Right renal cortex interstitium (tissue), 3 donors: ENCODE data around the gene PSMG4. TPM values are rescaled to one million over a fixed set of nuclear protein-coding genes. Genes with fewer than 3 reads are reported as not detected.

Experiments
- DNase-seq, 3 donors: peaks; one replicate each; pipeline ENCODE4 v3.0.0-alpha.2; 2013; ENCODE audit warnings: low read depth in 3 of 3, low spot score in 2 of 3
- polyA plus RNA-seq, 3 donors: library from polyadenylated mRNA; unstranded; fragments of 120-200 nt; gene quantifications; one replicate each; pipeline ENCODE4 v1.2.1, GENCODE V29; 2013; ENCODE audit not compliant: insufficient read length in 3 of 3

PSMG4 gene
- polyA plus RNA-seq, 3 donors, result 14.7 to 19.0 (median 16.3) TPM

GRCh38 chr6:3272911-3273547 lies 14.3 kb downstream of the PSMG4 start:
- no peak for DNase-seq

- DNase-seq, result no peak
Measured at GRCh38 chr6:3273707-3274521, 15.2 kb downstream of the PSMG4 start.

- DNase-seq, result no peak
Measured at GRCh38 chr6:3276174-3277167, 17.7 kb downstream of the PSMG4 start.

- no peak for DNase-seq
Measured at GRCh38 chr6:3277251-3277650, 18.5 kb downstream of the PSMG4 start.

- DNase-seq, result no peak
Measured at GRCh38 chr6:3277851-3278416, 19.2 kb downstream of the PSMG4 start.

- no peak for DNase-seq
Measured at GRCh38 chr6:3278691-3279090, 19.9 kb downstream of the PSMG4 start.

- no peak for DNase-seq
Measured at GRCh38 chr6:3280091-3280490, 21.3 kb downstream of the PSMG4 start.

DNA sequence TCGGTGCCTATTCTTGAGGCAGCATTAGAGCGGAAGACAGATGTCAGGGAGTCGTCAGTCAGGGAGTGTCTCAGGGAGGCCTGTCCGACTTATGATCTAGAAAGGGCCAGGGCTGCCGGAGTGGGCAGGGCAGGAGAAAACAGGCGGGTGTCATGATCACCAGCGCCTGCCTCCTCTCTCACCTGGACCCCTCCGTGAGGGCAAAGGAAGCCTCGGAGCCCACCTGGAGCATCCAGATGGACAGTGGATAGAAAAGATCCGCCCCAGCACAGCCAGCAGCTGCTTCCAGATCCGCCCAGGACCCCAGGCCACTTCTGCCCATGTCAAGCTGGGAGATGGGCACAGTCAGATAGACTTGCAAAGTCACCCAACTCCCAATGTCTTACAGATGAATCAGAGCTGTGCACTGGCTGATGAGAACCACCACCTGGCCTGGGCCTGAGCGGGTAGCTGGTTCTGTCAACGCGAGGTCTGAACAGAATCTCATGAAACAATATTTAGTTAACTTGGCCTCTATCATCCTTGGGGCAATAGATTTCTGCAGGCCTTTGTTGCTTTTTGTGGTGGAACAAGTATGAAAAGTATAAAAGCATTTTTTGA lies 22.2 kb downstream of the PSMG4 start:
- DNase-seq, result no peak

DNA sequence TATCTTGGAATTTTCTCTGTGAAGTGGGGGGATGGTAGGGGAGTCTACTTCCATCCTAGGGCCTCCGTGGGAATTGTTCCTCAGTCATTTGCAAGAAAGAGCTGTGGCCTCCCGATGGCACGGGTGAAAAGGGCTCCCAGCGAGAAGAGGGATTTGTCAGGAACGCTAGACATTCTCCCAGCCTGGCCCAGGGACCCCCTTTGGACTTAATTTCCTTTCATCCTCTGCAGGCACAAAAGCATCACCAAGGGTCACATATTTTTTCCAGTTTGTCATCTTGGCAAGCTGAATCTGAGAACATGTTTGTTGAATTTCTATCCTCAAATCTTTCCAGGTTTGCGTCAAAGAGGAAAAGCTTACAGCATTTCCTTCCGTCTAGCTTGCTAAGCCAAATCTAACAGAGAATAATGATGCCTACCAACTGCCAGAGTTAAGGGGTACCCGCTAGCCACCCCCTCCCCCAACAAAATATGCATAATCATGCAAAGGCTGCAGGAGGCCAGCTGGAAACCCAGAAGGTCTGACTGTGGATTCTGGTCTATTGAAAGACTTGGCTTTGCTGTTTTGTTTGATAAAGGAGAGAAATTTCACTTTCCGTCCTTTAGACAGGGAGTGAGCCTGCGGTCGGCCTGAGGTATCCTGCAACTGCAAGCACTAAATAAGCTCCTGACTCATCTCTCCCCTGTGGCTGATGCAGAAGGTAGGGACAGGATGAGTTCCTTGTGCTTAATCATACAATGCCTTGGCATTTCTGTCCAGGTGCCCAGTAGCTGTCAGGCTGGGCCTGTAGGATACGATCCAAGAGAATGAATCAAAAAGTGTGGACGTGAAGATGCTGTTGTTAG lies 23.1 kb downstream of the PSMG4 start:
- DNase-seq, result no peak

GRCh38 chr6:3282476-3283236 lies 23.9 kb downstream of the PSMG4 start:
- no peak for DNase-seq

DNA sequence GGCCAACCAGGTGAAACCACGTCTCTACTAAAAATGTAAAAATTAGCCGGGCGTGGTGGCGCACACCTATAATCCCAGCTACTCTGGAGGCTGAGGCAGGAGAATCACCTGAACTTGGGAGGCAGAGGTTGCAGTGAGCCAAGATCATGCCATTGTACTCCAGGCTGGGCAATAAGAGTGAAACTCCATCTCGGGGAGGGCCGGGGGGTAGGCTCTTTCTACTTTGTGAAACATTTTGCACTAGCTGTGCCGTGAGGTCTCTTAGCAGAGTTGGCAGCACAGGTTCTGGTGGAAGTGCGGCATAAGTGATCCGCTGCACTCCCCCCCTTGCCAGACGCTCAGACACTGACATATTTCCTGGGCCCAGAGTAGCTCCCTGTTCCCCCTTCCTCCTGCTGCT lies 24.5 kb downstream of the PSMG4 start:
- DNase-seq, result no peak

- no peak for DNase-seq
Measured at GRCh38 chr6:3283641-3284435, 25.1 kb downstream of the PSMG4 start.

DNA sequence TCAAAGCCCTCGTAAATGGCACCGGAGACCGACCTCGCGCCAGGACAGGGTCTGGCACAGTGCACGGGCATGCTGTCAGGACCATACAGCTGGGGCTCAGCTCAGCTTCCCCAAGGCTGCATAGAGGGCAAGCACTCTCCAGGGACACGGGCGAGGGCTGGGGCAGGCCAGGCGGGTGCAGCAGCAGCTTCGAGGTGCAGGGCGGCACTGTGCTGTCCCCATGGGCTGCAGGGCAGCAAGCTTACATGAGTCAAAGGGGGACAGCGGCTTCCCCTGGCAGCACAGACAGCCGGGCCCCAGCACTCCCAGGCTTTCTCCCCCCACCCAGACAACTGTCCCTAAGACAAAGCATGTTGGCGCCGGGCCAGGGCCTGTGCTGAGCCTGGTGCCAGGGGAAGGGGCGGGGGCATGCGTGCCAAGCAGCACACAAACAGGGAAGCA lies 25.7 kb downstream of the PSMG4 start:
- no peak for DNase-seq

DNA sequence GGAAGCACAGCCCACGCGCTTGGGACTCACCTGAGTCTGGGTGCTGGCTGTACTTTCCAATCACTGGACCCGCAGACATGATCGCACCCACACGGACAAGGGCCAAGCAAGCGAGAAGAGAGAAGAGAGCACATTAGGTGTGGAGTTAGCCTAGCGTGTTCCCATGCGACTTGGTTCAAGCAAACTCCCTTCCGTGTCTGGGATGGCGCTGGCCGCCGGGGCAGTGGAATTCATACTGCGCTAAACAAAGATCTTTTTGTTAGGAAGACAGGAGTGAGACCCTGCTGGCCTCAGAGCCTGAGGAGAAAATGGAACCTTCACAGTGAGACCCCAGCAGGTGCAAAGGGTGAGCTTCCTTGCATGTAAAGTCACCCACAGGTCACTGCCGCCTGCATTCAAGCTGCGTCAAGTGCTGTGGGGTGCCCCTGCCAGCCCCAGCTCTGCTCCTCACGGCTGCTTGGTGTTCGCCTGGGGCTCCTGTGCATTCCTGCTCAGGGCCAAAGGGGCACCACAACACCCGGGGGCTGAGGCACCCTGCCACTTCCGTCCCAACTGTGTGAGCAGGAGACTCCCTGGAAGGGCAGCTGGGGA lies 26.4 kb downstream of the PSMG4 start:
- DNase-seq, result no peak

DNA sequence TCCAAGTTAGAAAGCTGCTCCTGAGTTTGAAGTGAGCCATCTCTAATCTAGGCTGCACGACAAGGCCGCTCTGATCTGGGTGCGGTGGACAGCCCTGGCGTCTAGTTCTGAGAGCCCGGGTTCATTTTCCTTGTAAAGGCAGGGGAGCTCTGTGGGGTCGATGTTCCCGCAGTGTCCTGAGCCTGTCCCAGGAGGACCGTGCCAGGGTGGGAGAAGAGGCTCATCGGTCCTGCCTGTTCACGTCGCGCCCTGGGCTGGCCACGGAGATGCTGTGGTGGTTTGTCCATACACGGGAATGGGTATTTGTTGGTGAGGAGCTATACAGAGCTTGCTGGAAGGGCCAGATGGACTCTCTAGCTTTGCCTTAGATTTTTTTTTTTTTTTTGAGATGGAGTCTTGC lies 27.0 kb downstream of the PSMG4 start:
- no peak for DNase-seq

- no peak for DNase-seq
Measured at GRCh38 chr6:3286641-3287171, 28.0 kb downstream of the PSMG4 start.

- DNase-seq, result no peak
Measured at GRCh38 chr6:3287308-3287707, 28.6 kb downstream of the PSMG4 start.
